NCI-H526 treated with DMSO at 0.1 percent for 48 hours (cell line): ENCODE results near the gene TNFSF18.
"Not testable (repeated sequence)": the region's sequence is repeated elsewhere in the genome, so short reads cannot be mapped to it uniquely, and the experiment has no call there.

Experiments used
- DNase-seq: peaks from one replicate; lab custom pipeline; 2025; lab: John Stamatoyannopoulos, UW

Gene TNFSF18, protein sequence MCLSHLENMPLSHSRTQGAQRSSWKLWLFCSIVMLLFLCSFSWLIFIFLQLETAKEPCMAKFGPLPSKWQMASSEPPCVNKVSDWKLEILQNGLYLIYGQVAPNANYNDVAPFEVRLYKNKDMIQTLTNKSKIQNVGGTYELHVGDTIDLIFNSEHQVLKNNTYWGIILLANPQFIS

DNA sequence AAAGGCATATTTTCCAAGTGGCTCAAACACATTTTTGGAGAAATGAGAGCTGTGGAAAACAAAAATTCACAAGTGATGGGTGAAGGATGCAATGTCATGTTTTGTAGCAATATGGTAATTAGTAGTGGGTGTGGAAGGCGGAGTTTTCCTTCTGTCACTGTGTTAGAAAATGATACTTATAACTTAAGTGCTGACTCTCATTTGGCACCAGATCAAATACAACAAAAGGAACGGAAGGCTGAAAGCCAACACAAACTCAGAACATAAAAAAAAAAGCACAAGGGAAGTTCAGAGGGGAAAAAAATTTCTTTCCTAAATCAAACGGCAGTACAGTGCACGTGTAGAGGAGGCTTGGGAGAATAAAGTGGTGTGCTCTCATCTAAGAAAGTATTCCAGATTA is at the start of gene TNFSF18:
TNFSF18 (minus strand) TSS at position 77 of the 400 bp plus-strand sequence; CDS start at position 32, 45 bp downstream.
- DNase-seq = no peak

DNA sequence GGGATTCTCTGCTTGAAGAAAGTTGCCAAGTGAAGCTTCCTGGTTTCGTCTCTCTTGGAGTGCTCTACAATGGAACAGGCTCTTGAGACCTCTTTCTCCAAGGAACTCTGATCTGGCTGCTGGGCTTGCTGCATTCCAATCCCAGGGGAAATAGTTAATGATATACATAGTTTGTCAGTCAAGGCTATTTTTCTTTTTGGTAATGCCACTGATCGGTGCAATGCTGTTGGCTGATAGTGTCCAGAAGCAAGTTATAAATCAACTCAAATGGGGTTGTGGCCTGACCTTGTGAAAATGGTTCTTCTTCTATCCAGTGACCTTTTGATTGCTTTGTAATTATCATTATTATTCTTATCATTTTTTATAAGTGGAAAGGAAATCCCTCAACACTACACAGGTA is 48.4 kb upstream of the TNFSF18 start:
- no peak for DNase-seq

DNA sequence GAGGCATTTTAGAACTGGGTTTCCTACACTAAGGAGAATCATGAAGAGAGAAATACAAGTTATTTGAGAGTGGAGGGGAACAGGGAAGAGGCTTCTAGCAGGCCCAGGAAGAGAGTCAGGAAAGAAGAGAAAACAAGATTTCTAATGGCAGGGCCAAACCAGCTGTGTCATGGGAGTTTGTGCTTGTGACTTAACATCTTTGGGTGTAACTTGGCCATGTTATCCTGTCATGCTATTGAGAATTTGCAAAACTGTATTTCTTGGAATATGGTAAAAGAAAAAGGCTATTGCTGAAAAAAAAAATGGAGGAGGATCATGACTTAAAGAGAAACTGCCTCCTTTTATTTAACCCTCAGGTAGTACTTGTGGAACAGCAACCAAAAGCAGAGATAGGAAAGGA is 47.4 kb upstream of the TNFSF18 start:
- no peak for DNase-seq

DNA sequence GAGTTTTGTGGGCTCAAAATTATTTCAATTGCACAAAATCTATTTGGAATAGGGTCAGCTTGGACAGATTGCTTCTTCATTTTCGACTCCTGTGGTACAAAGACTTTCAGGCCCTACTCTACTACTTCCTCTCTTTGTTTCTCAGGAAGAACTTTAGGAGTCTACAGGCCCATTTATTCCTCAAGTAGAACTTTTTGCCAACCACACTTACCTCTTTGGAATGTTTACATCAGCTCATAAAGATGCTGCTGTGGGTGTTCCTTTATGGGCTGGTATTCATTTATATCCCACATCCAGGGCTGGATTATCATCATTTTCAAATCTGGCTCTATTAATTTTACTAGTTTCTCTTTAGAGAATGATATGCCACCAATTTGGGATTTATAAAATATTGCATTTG is 46.3 kb upstream of the TNFSF18 start:
- DNase-seq = no peak

DNA sequence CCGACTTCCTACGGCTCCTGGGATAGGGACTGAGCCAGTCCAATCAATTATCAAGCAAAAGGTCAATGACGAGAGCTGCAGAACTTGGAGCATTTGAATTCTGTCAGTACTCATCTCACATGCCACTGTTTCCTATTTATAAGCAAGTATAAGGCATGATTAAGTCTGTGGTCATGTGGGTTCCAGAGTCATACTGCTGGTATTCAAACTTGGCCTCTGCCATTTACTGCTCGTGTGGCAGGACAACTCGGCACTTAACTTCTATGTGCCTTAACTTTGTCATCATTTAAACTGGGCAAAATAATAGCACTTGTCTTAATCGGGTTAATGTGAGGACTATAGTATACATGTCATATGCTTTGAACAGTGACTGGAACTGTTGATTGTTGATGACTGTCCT is 44.9 kb upstream of the TNFSF18 start:
- no peak for DNase-seq

DNA sequence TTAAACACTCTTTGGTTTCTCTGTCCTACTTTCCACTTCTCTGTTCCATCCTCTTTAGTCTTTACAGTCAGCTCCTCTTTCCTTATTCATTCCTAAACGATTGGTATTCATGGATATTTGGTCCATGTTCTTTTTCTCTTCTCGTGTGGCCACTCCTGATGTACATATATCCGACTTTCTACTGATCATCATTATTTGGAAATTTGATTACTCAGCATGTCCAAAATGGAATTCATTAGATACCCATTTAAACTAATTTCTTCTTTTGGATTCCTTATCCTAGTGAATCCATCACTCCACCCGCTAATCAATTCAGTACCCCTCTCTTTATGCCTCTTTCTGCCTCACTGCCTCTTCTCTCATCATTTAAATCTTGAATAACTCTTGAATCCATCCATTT is 43.8 kb upstream of the TNFSF18 start:
- no peak for DNase-seq

DNA sequence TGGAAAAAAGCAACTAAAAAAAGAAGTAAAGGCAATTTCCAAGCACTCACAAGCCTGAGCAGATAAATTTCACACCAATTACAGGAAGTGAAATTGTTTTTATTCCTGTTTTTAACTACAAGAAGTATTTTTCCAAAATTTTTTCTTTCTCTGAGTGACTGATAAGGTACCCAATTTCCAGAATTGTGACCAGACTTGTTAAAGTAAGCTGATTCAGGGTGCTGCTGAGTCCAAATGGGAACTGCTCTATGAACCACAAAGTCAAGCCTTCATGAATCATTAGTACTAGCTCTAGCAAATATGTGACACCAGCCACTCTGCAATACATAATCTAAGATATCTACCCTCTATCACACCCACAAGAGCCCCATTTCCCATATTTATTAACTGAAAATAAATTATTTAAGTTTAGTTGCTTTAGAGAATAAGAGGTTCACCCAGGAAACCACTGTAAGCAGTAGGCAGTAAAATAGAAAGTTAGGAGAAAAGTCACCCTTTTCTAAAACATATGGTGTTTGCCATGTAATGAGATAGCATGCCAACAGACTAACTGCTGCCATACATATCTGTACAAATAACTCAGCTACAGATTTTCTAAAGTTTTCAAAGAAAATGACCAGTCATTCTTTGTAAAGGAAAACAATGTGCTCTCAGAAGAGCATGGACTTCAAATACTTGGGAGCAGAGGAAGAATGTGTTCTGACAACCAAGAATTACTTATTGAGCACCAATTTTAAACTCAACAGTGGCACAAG is 43.1 kb upstream of the TNFSF18 start:
- DNase-seq = no peak

DNA sequence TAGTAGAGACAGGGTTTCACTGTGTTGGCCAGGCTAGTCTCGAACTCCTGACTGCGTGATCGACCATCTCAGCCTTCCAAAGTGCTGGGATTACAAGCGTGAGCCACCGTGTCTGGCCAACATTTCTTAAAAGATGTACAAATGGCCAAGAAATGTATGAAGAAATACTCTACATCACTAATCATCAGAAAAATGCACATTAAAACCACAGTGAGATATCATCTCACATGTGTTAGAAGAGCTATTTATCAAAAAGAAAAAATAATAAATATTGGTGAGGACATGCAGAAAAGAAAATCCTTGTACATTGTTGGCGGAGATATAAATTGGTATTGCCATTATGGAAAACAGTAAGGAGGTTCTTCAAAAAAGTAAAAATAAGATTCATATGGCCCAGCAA is 33.6 kb upstream of the TNFSF18 start:
- no peak for DNase-seq

DNA sequence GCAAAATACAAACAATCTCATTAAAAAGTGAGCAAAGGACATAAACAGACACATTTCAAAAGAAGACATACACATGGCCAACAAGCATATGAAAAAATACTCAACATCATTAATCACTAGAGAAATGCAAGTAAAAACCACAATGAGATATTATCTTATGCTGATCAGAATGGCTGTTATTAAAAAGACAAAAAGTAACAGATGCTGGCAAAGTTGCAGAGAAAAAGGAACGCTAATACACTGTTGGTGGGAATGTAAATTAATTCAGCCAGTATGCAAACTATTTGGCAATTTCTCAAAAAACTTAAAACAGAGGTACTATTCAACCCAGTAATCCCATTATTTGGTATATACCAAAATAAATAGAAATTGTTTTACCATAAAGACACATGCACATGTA is 32.2 kb upstream of the TNFSF18 start:
- DNase-seq = peak; percentile 86

DNA sequence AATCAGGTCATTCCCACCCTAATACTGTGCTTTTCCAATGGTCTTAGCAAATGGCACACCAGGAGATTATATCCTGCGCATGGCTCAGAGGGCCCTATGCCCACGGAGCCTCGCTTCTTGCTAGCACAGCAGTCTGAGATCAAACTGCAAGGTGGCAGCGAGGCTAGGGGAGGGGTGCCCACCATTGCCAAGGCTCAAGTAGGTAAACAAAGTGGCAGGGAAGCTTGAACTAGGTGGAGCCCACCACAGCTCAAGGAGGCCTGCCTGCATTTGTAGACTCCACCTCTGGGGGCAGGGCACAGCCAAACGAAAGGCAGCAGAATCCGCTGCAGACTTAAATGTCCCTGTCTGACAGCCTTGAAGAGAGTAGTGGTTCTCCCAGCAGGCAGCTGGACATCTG is 23.5 kb upstream of the TNFSF18 start:
- not testable (repeated sequence) for DNase-seq

DNA sequence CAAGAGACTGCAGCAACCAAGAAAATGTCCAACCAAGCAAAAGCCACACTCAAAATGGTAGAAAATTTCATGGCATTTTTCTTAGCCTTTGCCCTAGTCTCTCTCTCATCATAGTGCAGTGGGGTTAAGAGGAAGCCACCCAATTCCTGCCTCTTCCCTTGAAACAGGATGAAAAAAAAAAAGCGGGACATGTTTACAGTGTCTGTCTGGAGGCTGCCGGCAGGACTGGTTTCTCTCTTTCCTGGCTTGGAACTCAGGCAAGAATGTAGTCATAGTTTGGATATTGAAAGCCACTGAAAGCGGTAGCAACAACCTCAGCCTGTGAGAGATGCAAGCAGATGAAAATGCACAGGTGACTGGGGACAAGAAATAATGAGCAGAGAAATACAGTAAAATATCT is 13.3 kb upstream of the TNFSF18 start:
- DNase-seq = no peak

DNA sequence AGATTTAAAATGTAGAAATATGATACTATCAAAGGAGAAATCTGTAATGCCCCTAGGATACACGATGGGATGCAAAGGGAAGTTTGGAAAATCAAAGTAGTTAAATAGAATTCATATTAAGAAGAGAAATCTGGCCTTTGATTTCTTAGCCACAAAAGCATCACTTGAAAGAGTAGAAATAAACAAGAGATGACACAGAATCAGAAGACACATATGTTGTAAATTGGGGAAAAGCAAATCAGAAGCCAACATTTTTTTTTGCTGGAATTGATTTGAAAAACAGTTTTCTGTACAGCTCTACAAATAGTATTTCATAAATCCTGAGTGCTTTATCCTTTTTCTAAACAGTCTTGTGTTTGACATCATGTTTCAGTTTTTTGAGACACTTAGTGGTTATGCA is 12.4 kb upstream of the TNFSF18 start:
- DNase-seq = no peak

DNA sequence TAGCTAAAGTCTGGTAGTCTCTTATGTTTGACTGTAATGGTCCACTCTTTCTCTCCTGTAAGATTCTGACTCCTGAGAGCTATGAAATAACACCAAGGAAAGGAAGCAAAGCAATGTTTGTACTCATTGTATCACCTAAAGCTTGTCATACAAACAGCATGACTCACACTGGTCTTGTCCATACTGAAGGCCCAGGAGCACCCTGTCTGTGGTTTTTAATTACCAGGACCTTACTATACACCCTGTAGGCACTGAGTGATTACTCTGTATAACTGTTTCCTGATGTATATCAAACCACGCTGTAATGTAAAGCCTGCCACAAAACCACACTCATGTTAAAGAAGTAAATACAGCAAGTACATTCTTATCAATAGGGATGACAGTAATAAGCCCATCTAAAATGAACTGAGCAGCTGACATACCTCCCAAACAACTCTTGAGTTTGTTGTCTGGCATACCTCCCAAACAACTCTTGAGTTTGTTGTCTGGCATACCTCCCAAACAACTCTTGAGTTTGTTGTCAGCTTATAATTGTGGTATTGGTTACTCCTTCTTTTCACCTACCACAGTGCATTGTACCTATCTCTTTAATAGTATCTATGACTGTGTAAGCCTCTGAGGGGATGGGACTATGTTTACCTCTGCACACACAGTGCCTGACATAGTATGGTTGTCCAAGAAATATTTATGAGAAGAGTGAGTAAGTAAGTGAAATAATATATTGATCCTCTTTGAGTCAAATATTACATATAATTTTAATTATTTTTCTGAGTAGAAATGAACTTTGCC is 11.6 kb upstream of the TNFSF18 start:
- no peak for DNase-seq

DNA sequence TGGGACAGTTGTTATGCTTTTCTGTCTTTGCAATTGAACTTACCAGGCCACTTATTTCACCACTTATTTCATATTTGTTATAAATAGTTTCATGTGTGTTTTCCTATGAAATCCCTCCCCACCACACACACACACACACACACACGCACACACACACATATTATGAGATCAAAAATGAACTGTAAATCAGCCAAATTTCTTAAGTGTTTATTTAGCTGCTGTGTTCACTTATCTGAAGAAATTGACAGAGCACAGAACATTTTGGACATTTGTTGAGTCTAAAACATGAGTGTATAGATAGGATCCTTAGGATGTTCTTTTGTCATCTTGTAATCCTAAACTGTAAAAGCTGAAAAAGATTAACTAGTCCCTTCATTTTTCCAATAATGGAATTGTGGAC is 7.8 kb upstream of the TNFSF18 start:
- DNase-seq = no peak

DNA sequence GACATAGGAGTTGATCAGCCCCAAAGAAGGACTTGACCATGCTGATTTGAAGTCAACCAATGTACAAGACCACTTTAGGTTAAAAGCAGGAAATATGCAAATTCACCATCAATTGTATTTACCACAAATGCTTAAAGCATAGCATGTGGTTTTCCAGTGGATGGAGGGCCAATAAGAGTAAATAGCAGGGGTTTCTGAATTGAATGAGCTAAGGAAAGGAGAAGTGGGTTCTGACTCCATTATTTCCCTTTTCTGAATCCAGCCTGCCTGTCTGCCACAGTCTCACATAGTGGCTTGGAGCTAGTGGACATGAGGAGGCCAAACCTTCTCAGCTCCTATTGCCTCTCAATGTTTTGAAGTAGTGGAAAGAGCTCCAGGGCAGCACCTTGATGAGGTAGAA is 7.2 kb upstream of the TNFSF18 start:
- DNase-seq = no peak

DNA sequence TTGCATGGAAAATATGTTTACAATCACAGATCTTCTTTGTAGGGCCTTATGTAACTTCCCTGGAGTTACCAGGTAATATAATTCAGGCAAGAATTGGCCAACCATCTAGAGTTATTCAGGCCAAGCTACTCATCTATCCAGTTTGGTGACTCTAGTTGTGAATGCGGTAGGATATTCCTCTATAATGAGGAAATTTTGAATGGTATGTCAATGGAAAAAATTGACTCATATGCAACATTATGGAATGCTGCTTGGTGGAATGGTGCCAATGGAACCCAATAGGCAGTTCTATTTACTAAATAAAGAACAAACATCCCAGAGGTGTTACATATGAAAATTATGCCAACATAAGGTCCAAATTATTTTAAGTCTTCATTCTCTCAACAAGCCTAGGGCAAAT is 5.6 kb upstream of the TNFSF18 start:
- DNase-seq = no peak

DNA sequence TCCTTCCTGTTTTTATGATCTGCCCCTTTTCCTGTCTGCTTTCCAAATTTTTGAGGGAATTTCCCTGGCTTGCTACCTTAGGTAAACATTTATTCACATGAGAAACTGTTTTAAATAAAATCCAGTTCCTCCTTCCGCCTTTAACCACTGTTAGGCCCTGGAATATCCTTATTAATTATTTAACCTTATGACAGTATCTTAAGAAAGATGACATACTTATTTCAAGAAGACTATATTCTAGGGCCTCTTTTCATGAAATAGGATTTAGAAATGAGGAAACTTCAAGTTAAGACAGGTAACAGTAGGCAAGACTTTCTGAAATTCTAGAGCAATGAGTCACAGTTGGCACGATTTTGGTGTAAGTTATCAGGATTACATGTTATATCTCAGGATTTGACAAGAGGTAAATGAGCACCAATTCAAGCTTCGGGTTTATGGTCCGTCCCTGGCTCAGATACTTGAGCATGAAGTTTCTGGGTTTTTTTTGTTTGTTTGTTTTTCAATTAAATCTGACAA is 2.0 kb upstream of the TNFSF18 start:
- no peak for DNase-seq

DNA sequence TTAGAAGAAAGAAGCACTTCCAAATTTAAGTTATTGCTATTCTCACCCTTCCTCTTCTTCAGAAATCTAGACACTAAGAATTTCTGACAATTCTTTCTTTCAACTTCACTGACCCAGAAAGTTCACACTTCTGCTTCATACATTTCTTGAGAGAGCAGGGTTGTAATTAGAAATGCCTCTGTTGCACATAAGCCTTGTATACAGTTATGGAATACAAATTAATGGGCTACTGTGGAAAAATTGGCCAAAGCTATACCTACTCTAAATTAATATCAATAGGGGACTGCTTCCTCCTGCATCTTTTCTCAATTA is 1.5 kb downstream of the TNFSF18 start:
- DNase-seq = no peak

DNA sequence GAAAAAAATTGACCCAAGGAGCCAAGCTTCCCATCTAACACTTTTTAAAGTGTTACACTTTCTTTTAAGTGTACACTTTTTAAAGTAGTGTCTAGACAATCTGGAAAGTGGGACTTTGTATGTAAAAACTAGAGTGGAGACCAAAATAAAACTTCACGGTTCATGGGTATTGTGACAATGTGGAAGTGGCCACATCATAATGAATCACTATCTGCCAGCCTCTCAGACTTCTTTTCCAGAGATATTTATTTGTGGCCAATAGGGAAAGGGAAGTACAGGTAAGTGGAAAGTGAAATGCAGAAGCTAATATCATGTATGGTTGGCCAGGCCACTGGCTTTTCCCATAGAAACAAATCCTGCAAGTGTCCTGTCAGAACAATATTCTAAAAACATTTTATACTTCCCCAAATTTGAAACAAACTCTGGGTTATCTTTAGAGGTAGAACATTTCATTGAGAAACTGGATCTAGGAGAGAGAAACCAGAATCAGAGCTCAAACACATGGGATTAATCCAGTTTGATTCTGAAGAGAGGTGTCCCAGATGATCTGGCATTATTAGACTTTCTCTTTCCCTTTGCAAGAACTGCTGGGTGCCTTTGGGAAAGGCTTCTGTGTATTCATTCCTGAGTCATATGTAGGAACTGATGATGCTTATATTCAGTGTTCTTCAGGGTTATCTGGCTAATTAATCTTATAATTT is 2.0 kb downstream of the TNFSF18 start:
- DNase-seq = no peak

DNA sequence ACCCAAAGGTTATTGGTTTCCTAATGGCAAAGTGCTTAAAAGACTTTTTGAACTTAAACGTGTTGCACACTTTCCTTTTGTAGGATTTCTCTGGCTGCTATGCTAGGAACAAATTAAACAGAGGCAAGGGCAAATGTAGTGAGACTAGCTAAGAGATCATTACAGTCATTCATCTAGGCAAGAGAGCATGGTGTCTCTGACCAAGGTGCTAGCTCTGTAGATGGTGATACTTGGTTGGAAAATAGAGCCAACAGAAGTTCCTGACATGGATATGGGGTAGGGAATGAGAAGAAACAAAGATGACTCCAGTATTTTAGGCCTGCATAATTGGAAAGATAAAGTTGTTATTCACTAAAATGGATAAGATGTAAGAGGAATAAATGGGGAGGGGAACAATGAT is 6.1 kb downstream of the TNFSF18 start:
- DNase-seq = no peak

DNA sequence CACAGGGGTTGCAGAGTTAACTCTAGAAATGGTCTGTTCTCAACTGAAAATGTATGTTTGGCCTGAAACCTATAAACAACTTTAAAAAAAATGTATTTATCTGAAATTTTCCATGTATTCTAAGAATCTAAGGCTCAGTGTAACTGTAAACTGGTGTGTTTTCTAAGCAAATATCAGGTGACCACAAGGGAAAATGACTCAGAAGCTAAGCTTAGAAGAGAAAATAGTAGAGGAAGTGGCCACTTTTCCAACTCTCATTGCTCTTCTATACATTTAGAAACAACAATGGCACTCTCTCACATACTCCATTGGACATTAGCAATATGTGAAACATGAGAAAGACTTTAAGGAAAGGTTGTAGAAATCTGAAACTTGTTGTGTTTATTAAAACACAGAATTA is 7.5 kb downstream of the TNFSF18 start:
- no peak for DNase-seq

DNA sequence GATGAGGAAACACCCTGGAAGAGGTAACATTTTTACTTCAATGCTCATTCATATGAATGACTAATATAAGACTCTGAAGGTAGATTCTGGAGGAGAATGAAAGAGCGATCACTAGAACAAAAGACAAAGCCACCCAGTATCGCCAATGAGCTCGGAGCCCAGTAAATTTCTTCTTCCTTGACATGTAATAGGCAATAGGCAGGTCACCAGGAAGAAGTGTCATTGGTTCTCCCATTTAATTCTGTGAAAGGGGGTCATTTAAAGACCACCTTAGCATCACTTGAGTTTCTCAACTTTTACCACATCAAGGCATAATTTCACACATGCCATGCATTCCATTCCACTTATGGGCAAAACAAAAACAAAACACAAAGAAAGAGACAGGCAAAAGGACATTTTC is 7.9 kb downstream of the TNFSF18 start:
- DNase-seq = no peak

DNA sequence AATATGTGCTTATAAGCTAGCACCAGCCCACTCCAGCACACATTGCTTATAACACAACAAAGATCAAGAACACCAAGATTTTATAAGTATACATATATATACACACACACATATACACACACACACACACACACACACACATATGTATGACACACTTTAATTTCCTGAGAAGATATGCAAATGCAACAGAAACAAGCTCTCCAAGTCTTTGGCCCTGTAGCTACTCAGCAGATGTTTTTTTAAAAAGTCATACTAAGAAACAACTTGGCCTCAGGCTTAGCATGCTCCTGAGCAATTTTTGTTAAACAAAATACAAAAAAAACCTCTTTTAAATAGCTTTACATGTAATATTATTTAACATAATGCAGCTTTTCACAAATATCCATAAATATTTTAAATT is 11.1 kb downstream of the TNFSF18 start:
- DNase-seq = no peak
